DLD1 (cell line): ENCODE data around the gene INVS.
"Not testable (repeated sequence)": the region's sequence is repeated elsewhere in the genome, so short reads cannot be mapped to it uniquely, and the experiment has no call there.

ENCODE experiments used
- in situ Hi-C: cut with HindIII; loops from 2 replicates; pipeline ENCODE4 v1.10.0; 2017; ENCODE audit warnings: low sequenced_read_pairs

Gene INVS

DNA sequence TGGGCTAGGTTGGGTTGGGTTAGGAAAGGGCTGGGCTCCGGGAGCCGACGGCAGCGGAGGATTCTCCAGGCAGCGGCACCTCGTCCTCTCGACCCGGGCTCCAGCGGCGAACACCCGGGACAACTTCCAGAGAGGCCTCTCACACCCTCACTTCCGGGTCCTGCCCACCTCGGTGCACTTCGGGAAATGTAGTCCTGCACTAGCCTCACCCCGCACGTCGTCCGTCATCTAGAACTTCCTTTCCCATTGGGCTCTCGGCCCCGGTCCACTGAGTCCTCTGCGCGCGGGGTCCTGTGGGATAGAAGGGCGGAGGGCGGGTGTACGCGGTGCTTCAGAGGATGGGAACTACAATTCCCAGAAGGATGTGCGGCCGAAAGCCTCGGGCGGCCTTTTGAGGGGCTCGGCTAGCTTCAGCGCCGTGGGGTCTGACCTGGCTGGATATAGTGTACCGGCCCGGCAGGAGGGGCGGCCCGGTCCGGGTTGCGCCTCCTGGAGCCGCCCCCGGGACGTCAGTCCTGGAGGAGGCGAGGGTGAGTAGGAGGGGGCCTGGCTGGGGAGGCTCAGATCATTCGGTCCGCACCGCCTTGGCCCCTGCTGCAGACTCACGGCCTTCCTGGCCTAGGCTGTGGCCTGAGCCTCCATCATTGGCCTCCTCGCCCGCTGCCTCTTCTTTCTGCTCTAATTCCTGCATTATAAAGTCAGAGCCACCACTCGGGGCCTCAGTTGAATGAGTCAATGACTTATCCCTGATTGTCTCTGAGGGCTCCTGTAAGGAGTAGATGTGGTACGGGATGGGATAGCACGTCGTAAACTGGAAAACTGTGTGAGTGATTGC lies at the start of gene INVS, which contains the start of gene ERP44:
Gene INVS (plus strand): TSS at position 357 of the 835 bp plus-strand sequence. CDS start 5,279 bp downstream, outside the sequence.
Gene ERP44 (minus strand): TSS at position 114 of the 835 bp plus-strand sequence. CDS start 160 bp downstream, outside the sequence.
- in situ Hi-C loops, result no loop called here

- in situ Hi-C loops, result no loop called here
These were observed 49.5 kb upstream of the INVS start for GRCh38 chr9:100049551-100049950.

DNA sequence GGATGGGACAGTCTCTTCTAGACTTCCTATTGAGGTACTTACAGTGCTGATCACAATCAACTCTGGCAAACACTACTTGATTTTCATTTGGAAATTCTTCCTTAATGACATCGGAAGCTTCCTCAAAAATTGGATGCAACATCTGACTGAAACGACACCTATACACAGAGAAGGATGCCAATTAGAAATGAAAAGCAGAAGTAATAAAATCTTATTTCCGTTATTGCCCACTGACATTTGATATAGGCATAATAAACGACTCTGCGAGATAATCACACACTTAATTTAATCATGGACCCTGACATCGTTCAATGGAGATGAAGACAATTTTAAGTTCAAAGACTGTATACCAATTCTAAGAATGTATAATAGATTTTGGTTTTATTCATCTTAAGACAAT lies 46.7 kb upstream of the INVS start:
- in situ Hi-C loops, result no loop called here

DNA sequence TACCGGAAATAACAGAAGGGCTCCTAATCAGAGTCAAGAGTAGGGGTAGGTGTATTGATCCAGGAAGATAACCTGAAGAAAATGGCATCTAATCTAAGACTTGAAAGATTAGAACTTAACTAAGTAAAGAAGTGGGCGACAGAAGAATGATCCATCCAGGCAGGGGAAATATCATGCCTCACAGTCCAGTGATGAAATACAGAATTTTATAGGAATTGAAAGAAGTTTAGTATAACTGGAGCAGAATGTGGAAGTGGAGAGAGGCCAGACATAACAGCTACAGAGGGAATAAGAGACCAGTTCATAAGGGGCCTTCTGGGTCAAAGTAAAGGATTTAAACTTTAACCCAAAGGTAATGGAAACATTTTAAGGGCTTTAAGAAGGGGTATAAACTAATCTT lies 42.5 kb upstream of the INVS start:
- in situ Hi-C loops, result no loop called here

- in situ Hi-C loops, result no loop called here
These were observed 41.4 kb upstream of the INVS start for GRCh38 chr9:100057624-100058023.

- in situ Hi-C loops, result no loop called here
These were observed 40.1 kb upstream of the INVS start for GRCh38 chr9:100058699-100059579.

DNA sequence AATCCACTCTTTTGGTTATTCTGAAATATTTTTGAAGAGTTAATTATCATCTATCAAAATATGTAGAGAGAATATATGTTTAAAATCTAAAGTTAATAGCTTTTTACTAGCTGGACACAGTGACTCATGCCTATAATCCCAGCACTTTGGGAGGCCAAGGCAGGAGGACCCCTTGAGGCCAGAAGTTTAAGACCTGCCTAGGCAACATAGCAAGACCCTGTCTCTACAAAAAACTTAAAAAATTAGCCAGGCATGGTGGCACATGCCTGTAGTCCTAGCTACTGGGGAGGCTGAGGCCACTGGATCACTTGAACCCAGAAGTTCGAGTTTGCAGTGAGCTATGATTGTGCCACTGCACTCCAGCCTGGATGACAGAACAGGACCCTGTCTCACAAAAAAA lies 36.4 kb upstream of the INVS start:
- in situ Hi-C loops, result not testable (repeated sequence)

DNA sequence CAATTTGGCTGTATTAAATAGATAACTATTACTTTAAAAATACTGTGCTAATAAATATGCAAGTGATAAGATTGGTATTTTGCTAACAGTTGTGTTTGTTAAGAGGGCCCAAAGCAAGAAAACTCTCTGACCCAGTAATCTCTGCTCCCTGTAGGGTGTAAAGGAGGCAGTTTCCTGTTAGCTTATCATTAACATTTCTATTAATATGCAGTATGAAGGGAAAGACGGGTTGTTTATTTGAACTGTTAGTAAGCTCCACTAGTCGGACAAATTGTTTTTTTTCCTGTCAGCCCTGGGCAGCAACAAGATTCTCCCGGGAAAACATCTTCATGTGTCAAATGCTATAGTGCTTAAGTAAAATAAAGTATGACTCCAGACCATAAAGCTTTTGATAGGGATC lies 35.9 kb upstream of the INVS start:
- in situ Hi-C loops, result no loop called here

- in situ Hi-C loops, result no loop called here
These were observed 34.0 kb upstream of the INVS start for GRCh38 chr9:100064872-100065581.

DNA sequence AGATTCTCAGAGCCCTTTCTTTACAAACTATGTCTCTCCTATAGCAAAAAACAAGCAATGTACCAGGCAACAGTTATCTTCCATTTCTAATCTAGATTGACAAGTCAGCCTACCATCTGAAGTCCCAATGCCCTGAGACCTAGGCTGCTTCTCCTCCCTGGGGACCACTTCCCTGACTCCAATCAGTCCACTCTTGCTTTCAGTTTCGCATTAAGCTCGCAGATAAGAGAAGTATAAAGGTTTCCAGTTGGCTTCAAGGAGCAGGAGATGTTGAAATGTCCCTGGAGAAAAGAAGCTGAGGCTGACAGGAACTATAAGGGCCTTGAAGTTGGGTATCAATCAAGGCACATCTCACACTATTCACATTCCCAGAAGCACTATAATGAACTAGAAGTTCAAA lies 32.5 kb upstream of the INVS start:
- in situ Hi-C loops, result no loop called here

DNA sequence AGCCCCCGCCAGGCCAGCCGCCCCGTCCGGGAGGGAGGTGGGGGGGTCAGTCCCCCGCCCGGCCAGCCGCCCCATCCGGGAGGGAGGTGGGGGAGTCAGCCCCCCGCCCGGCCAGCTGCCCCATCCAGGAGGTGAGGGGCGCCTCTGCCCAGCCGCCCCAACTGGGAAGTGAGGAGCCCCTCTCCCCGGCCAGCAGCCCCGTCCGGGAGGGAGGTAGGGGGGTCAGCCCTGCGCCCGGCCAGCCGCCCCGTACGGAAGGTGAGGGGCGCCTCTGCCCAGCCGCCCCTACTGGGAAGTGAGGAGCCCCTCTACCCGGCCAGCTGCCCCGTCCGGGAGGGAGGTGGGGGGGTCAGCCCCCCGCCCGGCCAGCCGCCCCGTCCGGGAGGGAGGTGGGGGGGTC lies 31.1 kb upstream of the INVS start:
- in situ Hi-C loops, result not testable (repeated sequence)

DNA sequence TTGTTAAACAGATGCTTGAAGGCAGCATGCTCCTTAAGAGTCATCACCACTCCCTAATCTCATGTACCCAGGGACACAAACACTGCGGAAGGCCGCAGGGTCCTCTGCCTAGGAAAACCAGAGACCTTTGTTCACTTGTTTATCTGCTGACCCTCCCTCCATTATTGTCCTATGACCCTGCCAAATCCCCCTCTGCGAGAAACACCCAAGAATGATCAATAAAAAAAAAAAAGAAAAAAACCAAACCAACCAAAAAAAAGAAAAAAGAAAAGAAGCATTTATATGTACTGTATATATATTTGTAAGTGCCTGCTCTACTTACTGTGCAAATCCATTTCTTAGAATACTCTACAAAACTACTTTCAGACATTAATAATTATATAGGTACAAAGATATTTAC lies 30.0 kb upstream of the INVS start:
- in situ Hi-C loops, result not testable (repeated sequence)

- in situ Hi-C loops, result no loop called here
These were observed 28.7 kb upstream of the INVS start for GRCh38 chr9:100070104-100071041.

DNA sequence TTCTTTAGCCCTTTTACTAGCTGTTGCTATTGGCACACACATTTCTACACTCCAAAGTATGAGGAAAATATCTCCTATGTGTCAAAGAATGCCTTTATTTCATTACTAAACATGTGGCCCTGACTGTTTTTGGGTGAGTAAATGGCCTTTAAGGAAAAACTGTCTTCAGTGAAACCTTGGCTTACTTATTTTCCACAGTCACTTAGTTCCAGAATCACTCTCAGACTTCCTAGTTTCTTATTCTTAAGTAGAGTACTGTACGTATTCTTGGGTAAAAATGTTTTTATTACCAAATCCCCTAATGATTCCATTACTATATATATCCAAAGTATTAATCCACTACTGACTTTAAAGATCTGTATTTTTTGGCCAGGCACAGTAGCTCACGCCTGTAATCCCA lies 27.8 kb upstream of the INVS start:
- in situ Hi-C loops, result no loop called here

DNA sequence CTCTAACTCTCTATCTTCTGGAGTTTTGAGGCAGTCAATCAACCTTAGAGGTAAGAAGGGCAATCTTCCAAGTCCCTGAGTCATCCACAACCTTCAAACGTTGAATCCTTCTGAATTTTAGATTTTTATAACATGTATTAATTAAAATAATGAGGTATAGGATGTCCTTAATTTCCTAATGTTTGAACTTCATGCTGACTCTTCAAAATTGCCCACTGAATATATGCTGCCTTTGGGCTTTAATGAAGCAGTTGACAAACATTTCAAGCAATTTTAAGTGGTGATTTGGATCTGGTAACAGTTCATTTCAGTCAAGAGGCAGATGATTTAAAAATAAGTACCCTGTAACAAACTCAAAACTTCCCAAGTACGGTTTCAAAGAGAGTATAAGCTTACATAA lies 26.2 kb upstream of the INVS start:
- in situ Hi-C loops, result no loop called here

- in situ Hi-C loops, result no loop called here
These were observed 24.9 kb upstream of the INVS start for GRCh38 chr9:100074093-100074492.

DNA sequence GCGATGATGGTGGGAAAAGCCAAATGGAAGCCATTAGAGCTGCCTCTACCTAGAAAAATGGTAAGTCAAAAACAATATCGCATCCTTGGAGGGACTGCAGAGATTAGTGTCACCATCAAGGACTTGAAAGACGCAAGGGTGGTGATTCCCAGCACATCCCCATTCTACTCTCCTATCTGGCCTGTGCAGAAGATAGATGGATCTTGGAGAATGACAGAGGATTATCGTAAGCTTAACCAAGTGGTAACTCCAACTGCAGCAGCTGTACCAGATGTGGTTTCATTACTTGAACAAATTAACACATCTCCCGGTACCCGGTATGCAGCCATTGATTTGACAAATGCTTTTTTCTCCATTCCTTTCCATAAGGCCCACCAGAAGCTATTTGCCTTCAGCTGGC lies 24.1 kb upstream of the INVS start:
- in situ Hi-C loops, result no loop called here

DNA sequence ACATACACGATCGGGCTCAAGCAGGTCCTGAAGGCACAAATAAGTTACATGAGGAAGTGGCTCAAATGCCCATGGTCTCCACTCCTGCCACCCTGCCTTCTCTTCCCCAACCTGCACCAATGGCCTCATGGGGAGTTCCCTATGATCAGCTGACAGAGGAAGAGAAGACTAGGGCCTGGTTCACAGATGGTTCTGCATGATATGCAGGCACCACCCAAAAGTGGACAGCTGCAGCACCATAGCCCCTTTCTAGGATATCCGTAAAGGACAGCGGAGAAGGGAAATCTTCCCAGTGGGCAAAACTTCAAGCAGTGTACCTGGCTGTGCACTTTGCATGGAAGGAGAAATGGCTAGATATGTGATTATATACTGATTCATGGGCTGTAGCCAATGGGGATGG lies 22.8 kb upstream of the INVS start:
- in situ Hi-C loops, result not testable (repeated sequence)

DNA sequence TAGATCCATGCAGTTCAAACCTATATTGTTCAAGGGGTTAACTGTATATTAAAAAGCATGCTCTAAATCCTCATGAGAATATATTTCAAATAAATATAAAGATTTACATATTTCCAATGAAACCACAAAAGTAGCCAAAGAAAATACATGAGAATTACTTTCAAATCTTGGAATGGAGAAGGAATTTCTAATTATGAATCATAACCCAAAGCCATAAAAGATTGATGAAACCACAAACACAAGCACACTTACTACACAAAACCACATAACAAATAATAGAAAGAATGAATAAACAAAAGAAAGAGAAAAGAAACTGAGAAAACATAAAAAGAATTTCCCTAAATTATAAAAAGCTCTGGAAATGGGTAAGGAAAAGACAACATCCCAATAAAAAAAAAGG lies 16.3 kb upstream of the INVS start:
- in situ Hi-C loops, result no loop called here
